ENCODE results near the gene GSPT2. TPM values are rescaled to one million over a fixed set of nuclear protein-coding genes. Genes with fewer than 3 reads are reported as not detected.

Gene GSPT2
- total RNA-seq, 1 experiment from 2014 or later = 7.0 TPM

- Histone ChIP-seq H3K36me3 (ENCODE audit: low read depth, low read length) (no peaks in the 10 kb centered on the region), H3K27ac (ENCODE audit: low read length) (no peak overlapping the region), H3K9me2 (replicated peaks; ENCODE audit: low read length) (no peaks in the 10 kb centered on the region), H4K20me1 (ENCODE audit: low read length) (no peaks in the 10 kb centered on the region), H3F3A (ENCODE audit: low read length, unreplicated experiment) (no peaks in the 10 kb centered on the region), H3K4me3 (ENCODE audit: low read length) (no peak overlapping the region), H2AFZ (ENCODE audit: low read length) (no peak overlapping the region), H3K9me3 (ENCODE audit: low read length) (no peaks in the 10 kb centered on the region), H3K4me2 (ENCODE audit: low read length) (no peak overlapping the region), H3K9ac (ENCODE audit: low read length) (no peak overlapping the region), H3K79me2 (ENCODE audit: low read length) (no peaks in the 10 kb centered on the region), H3K4me1 (ENCODE audit: insufficient read depth, low read length) (no peaks in the 10 kb centered on the region), H3K27me3 (ENCODE audit: low read length) (peaks cover 10% of the 10 kb centered on the region)
- no TSS peak for BruUV-seq (replicated peaks)
- intact Hi-C loops (cut with micrococcal nuclease) = no loop called here
- DNase-seq (no peak), ATAC-seq (no peak)
- ChIA-PET CTCF (no interaction called here), POLR2A (ENCODE audit: unreplicated experiment) (no interaction called here)
- TF ChIP-seq EZH2phosphoT487 (IDR thresholded peaks at IDR 0.05; ENCODE audit: borderline replicate concordance, low read length) (no peak), EZH2 (IDR thresholded peaks at IDR 0.05; ENCODE audit: low read length, unreplicated experiment) (no peak), CTCF (conservative IDR thresholded peaks at IDR 0.05; ENCODE audit: low read depth, low read length) (no peak)
These were observed 51.9 kb downstream of the GSPT2 start for GRCh38 chrX:51795136-51795535.

Other genes starting within 250 kb of the GSPT2 start
- gene NUDT11, start 246.8 kb upstream of the GSPT2 start, total RNA-seq (2014; rRNA removed) = 2.4 and 2.8 TPM in 2 replicates
- gene CENPVL3, start 124.5 kb upstream of the GSPT2 start, total RNA-seq (2014; rRNA removed) = not detected in 2 replicates
- not detected in 2 replicates for gene CENPVL2, start 60.6 kb upstream of the GSPT2 start, total RNA-seq (2014; rRNA removed)
- not detected in 2 replicates for gene CENPVL1, start 32.9 kb upstream of the GSPT2 start, total RNA-seq (2014; rRNA removed)
- 128 and 141 TPM in 2 replicates for gene MAGED1, start 150.2 kb downstream of the GSPT2 start, total RNA-seq (2014; rRNA removed)

Measured in PC-3 (cell line).